ENCODE data around the gene TRIP6. TPM values are rescaled to one million over a fixed set of nuclear protein-coding genes. Genes with fewer than 3 reads are reported as not detected.

TRIP6 gene
- total RNA-seq, 3 donors from 2014 or later (not counting 1 experiment from before 2014, with no cell fraction given): 1.1 to 3.5 (median 1.5) TPM

- Mint-ChIP-seq H3K27ac (no peak overlapping the region), H3K27me3 (ENCODE audit: low read depth in 2 of 2) (peaks cover 23 to 41% of the 10 kb centered on the region in 2 donors), H3K36me3 (no peaks in the 10 kb centered on the region), H3K9me3 (no peaks in the 10 kb centered on the region), H3K4me3 (peak overlapping the region; percentile 59), H3K4me1 (peaks cover 18 to 37% of the 10 kb centered on the region in 2 donors)
- Histone ChIP-seq H3K36me3 (ENCODE audit: control insufficient read depth, insufficient read depth, low read length) (peaks cover 6% of the 10 kb centered on the region), H3K4me3 (ENCODE audit: low read length) (no peak overlapping the region), H3K27ac (ENCODE audit: low read length) (no peak overlapping the region), H3K9me3 (ENCODE audit: control insufficient read depth, insufficient read depth, low read length) (no peaks in the 10 kb centered on the region), H3K4me1 (ENCODE audit: control insufficient read depth, insufficient read depth, low read length) (peaks cover 54% of the 10 kb centered on the region), H3K27me3 (ENCODE audit: control insufficient read depth, insufficient read depth, low read length) (peaks cover 24% of the 10 kb centered on the region)
- DNase-seq (no peak), ATAC-seq (no peak)
- WGBS (ENCODE audit: insufficient coverage): 87% methylated on average over 42 of the region's 44 CpGs
- intact Hi-C loops (cut with micrococcal nuclease): no loop called here
- no peak for TF ChIP-seq CTCF (IDR thresholded peaks at IDR 0.05)
Observed at GRCh38 chr7:100892364-100893317, 25.5 kb downstream of the TRIP6 start.

- Histone ChIP-seq H3K36me3 (ENCODE audit: control insufficient read depth, insufficient read depth, low read length) (no peaks in the 10 kb centered on the region), H3K9me3 (ENCODE audit: control insufficient read depth, insufficient read depth, low read length) (no peaks in the 10 kb centered on the region), H3K4me3 (ENCODE audit: low read length) (no peak overlapping the region), H3K4me1 (ENCODE audit: control insufficient read depth, insufficient read depth, low read length) (peaks cover 46% of the 10 kb centered on the region), H3K27me3 (ENCODE audit: control insufficient read depth, insufficient read depth, low read length) (peaks cover 28% of the 10 kb centered on the region), H3K27ac (ENCODE audit: low read length) (no peak overlapping the region)
- intact Hi-C loops (cut with micrococcal nuclease): no loop called here
- H3K27me3 Mint-ChIP-seq (ENCODE audit: low read depth in 2 of 2): peaks cover 31 to 49% of the 10 kb centered on the region in 2 donors
- no peak overlapping the region for H3K27ac Mint-ChIP-seq
- ATAC-seq (no peak), DNase-seq (no peak)
- peaks cover 18 to 30% of the 10 kb centered on the region in 2 donors for H3K4me1 Mint-ChIP-seq
- no peaks in the 10 kb centered on the region for H3K9me3 Mint-ChIP-seq
- no peak overlapping the region for H3K4me3 Mint-ChIP-seq
- 94% methylated on average over 32 of the region's 32 CpGs for WGBS (ENCODE audit: insufficient coverage)
- no peaks in the 10 kb centered on the region for H3K36me3 Mint-ChIP-seq
- no peak for TF ChIP-seq CTCF (IDR thresholded peaks at IDR 0.05)
Observed at GRCh38 chr7:100893318-100893895, 26.2 kb downstream of the TRIP6 start.

GRCh38 chr7:100893910-100894721, 26.9 kb downstream of the TRIP6 start:
- intact Hi-C loops (cut with micrococcal nuclease): no loop called here
- no peak for TF ChIP-seq CTCF (IDR thresholded peaks at IDR 0.05)
- H3K4me3 Mint-ChIP-seq: peak overlapping the region; percentile 7
- H3K27me3 Mint-ChIP-seq (ENCODE audit: low read depth in 2 of 2): peaks cover 32 to 50% of the 10 kb centered on the region in 2 donors
- H3K36me3 ChIP-seq (ENCODE audit: control insufficient read depth, insufficient read depth, low read length): no peaks in the 10 kb centered on the region
- WGBS (ENCODE audit: insufficient coverage): 51% methylated on average over 36 of the region's 40 CpGs
- H3K4me1 ChIP-seq (ENCODE audit: control insufficient read depth, insufficient read depth, low read length): peaks cover 39% of the 10 kb centered on the region
- ATAC-seq (no peak), DNase-seq (no peak)
- H3K9me3 ChIP-seq (ENCODE audit: control insufficient read depth, insufficient read depth, low read length): no peaks in the 10 kb centered on the region
- no peaks in the 10 kb centered on the region for H3K36me3 Mint-ChIP-seq
- no peaks in the 10 kb centered on the region for H3K9me3 Mint-ChIP-seq
- H3K27ac Mint-ChIP-seq: peak overlapping the region in 1 of 2 donors; percentile 42
- peaks cover 28% of the 10 kb centered on the region for H3K27me3 ChIP-seq (ENCODE audit: control insufficient read depth, insufficient read depth, low read length)
- H3K4me3 ChIP-seq (ENCODE audit: low read length): no peak overlapping the region
- H3K27ac ChIP-seq (ENCODE audit: low read length): no peak overlapping the region
- peaks cover 18 to 26% of the 10 kb centered on the region in 2 donors for H3K4me1 Mint-ChIP-seq
